HG02870 (cell line): ENCODE measurements around the gene SLC9A4.

Experiments used
- ATAC-seq: cut with Tn5 transposase; IDR thresholded peaks from one replicate; pipeline ENCODE4 v1.9.1; 2021; ENCODE audit warnings: mild to moderate bottlenecking, moderate library complexity; ENCODE audit not compliant: unreplicated experiment

Gene SLC9A4

DNA sequence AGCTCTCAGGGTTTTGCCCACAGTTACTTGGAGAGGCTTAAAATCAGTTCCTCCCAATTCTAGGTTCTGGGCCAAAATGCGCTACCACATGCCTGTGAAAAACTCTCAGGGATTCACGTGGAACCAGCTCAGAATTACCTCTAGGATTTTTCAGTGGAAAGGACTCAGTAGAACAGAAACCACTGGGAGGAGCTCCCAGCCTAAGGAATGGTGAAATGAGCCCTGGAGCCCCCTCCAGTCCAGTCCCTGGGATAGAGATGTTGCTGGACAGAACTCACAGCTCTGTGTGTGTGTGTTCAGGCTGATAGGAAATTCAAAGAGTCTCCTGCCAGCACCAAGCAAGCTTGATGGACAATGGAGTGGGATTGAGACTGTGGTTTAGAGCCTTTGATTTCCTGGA is 21.1 kb upstream of the SLC9A4 start:
- no peak for ATAC-seq

DNA sequence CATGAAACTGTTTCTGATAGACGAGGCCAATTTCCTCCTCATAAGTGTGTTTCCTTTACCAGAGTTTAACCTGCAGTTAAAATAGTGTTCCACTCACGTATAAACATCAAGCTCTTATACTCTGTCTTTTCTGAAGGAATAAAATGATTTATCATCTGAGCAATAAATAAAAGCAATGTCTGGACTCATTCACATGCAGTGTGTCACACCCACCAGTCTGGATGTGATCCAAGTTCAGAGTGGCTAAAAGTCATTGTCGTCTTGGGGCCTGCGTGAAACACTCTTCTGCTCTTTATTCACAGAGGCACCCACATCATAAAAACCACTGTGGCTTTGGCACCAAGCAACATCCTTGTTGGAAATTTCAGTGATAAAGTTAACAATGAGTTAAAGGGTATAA is 19.5 kb upstream of the SLC9A4 start:
- ATAC-seq, result no peak

DNA sequence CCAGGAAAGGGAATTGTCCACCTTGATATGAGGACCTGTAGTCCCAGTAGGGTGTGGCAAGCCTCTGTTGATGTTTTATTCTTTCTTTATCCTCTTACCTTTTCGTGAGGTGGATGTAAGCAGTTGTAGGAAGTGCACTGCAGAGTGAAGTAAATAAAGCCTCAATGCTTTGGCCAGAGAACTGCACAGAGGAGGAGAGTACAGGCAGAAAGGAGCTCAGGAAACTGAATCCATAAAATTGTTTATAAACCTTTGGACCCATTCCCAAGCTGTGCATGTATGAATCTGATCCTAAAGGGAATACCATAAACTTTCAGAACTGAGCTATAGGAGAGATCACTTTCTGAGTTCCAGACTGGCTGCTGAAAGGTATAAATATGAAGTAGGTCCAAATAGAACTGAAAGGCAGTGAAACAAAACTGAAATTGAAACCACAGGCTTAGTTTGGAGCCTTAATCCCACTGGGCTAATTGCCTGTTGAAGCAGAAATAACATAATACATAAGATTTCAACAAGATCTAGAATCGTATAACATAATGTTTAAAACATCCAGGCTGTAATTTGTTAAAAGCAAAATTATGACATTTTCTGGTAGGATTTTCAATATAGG is 17.9 kb upstream of the SLC9A4 start:
- ATAC-seq, result no peak

DNA sequence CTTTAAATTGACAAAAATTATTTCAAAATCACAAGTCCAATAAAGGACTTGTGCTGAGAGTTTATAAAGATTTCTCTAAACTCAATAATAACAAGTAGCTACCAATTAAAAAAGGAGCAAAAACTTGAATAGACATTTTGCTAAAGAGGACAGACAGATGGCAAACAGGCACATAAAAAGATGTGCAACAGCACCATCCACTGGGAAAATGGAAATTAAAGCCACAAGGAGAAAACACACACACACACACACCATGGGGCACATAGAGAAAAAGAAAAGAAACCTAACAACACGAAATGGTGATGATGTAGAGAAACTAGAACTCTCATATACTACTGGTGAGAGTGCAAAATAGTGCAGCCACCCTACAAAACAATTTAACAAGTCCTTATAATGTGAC is 12.6 kb upstream of the SLC9A4 start:
- no peak for ATAC-seq

DNA sequence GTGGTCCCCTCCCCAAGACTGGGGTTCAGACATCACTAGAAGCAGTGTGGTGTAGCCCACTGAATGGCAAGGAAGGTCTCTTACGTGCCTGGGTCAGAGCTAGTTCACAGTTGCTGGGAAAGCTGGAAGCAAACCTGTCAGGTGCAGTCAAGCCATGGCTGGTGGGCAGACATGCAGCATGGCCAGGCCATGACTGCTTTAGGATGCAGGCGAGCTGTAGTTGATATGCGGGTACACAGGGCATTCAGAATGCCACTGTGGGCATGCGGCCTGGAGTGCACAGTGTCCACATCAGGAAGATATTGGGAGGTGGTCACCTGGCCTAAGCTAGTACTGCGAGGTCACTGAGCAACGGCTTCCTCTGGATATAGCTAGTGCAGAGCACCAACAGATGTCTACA is 11.8 kb upstream of the SLC9A4 start:
- no peak for ATAC-seq

DNA sequence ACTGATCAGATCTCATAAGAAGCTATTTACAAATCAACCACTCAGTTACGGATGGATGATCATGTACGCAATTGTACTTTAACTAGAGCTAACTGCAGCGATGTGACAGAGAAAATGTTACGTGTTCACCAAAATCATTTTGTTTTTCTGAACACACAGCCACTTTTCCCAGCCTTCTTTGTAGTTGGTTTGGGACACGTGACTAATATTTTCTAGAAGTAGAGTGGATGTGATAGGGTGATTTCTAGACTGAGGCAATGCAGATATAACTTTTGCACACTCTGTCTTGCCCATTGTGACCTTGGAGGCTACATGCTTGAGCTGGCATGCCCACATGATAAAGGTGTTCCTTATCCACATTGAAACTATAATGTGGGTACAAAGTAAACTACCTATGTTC is 9.9 kb upstream of the SLC9A4 start:
- ATAC-seq, result no peak

DNA sequence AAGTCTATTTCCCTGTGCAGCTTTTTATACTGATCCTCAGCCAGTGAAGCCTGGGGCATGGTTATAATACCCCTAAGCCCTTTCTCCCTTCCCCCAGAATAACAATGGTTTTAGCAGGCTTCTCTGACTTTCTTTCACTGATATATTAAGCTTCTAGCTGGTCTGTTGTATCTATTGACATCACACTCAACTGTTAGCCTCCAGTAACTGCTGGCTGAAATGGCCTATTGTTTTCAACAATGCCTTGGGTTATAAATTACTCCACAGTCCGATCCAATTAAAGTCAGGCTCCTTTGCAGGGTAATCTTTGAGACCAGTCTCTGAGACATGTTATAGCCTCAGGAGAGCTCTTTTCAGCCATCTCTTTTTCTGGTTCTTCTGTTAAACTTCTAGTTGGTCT is 2.9 kb upstream of the SLC9A4 start:
- no peak for ATAC-seq

DNA sequence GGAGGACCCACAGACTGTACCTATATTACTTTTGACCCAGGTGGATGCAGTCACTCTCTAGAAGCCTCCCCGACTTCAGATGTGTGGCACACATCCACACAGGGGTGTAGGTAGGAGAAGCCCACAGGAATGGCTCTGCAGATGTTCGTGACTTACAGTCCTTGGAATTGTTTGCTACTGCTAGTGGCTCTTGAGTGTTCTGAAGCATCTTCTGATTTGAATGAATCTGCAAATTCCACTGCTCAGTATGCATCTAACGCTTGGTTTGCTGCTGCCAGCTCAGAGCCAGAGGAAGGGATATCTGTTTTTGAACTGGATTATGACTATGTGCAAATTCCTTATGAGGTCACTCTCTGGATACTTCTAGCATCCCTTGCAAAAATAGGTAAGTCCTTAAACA is 605 bp downstream of the SLC9A4 start:
- ATAC-seq, result no peak

DNA sequence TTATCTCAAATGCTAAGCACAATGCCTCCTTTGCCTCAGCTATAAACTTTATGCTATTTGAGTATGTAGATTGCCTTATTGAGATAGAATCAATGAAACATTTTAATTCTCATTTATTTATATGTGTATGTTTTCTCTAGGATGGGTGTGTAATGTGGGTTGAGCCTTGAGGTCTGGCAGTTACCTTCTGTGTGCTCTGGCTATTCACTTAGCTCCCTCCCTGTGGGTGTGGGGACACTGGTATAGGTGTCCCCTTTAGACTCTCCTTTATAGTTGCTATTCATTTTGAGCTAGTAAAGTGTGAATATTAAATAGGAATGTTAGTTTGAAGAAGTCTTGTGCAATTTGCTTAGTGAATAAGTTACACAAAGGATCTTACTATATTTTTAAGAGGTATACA is 1.8 kb downstream of the SLC9A4 start:
- ATAC-seq, result no peak

DNA sequence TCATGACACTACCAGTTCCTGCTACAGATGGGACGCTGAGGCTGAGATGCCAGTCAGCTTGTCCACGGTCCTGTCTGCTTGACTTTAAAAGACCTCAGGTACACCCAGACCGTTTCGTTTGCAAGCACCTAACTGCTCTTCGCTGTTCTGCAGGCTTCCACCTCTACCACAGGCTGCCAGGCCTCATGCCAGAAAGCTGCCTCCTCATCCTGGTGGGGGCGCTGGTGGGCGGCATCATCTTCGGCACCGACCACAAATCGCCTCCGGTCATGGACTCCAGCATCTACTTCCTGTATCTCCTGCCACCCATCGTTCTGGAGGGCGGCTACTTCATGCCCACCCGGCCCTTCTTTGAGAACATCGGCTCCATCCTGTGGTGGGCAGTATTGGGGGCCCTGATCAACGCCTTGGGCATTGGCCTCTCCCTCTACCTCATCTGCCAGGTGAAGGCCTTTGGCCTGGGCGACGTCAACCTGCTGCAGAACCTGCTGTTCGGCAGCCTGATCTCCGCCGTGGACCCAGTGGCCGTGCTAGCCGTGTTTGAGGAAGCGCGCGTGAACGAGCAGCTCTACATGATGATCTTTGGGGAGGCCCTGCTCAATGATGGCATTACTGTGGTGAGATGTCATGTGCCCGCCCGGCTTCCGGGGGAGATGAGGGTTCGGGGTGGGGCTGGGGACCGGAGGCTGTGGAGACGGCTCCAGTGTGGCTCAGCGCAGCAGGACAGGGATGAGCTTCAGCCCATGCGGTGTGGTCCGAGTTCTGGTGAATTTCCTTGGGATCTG is 5.9 kb downstream of the SLC9A4 start:
- no peak for ATAC-seq

DNA sequence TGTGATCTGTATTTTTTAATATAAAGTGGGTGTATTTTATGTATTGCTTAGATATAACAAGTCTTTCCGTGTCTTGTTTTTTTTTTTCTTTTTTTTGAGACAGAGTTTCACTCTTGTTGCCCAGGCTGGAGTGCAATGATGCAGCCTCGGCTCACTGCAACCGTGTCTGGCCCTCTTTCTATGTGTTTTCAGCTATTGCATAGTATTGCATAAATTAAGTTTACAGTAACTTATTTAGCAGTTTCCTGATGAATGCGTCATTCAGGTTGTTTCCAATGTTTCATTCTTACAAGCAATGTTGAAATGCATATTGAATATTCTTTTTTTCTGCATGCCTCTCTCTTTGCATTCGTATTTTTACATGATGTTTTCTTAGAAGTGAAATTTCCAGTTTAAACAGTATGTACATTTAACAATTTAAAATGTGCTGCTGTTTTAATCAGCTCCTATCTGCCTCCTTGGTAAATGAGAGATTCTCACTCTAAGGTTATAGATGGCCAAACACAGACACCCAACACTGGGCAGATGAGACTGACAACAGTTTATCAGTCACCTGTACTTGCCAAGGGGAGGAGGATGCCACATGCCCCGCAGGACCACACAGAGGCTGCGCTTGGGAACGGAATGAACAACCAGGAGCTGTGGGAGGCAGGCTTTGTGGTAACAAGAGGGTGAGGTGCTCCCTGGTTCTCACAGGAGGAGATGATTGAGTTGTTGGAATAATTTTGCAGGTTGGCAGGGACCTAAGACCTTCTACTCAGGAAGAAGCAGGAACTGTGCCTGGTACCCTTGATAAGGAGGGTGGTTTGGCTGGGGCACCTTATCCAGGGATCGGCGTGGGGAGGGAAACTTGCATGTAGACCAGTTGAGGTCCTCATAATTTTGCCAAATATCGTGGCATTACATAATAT is 7.5 kb downstream of the SLC9A4 start:
- ATAC-seq, result no peak

DNA sequence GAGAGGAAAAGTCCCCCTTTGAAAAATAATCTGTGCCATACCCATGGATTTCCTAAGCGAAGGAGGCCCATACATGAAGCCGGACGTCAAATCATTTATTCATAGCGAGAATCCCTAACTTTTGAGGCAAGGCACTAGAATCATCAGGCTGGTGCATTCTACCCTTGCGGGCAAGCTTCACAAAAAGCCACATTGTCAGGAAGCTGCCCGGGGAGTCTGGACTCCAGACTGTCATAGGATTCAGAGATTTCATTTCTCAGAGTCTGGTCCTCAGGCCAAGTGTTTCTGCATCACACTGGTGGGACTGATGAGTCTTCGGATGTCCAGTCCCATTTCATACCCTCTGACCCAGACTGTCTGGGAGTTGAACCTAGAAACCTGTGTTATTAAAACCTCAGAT is 8.9 kb downstream of the SLC9A4 start:
- ATAC-seq, result no peak

DNA sequence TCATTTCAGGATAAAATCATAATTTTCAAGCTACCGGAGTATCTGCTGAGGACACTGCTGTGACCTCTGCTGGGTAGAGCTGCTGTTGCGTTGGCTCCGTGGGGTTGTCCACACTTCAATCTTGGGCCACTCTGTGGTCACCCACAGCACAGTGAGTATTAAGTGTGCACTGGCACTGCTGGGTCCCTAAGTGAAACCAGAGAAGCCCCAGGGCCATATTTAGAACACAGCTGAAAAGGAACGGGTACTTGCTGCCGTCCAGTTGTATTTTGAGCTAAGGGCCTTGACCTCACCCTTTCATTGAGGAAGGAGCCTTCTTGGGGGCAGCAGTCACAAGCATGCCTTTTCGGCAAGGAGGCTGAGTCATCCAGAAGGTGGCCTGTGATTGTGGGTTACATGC is 10.1 kb downstream of the SLC9A4 start:
- ATAC-seq, result no peak

DNA sequence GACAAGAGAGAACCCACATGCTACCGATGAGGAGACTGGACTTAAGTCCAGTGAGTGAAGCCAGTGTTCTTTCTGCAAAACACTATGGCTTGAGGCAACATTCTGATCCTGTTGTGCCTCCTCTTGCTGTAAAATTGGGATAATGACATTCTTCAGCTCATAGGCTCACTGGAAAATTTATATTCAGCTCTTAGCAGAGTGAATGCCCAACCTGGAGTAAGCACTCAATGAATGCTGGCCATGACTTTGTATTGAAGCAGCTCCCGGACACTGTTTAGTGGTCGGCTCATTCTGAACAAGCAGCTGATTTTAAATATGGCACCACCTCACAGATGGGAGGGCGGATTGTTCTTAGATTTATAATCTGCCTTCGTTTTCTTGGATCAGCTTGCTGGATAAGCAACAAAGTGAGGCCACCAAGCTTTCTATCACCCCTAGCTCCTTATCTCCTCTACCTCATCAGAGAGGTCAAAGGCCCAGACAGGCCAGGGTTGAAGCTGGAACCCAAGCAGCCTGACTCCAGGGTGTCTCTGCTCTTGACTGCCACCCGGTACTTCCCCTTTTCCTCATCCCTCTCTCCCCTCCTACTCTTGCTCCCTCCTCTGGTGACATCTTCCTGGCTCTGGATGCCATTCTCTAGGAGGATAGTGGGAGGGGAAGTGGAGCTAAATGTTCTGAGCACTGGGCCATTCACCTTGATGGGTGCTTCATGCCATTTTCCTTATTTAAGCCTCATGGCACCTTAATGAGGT is 11.5 kb downstream of the SLC9A4 start:
- ATAC-seq, result no peak

DNA sequence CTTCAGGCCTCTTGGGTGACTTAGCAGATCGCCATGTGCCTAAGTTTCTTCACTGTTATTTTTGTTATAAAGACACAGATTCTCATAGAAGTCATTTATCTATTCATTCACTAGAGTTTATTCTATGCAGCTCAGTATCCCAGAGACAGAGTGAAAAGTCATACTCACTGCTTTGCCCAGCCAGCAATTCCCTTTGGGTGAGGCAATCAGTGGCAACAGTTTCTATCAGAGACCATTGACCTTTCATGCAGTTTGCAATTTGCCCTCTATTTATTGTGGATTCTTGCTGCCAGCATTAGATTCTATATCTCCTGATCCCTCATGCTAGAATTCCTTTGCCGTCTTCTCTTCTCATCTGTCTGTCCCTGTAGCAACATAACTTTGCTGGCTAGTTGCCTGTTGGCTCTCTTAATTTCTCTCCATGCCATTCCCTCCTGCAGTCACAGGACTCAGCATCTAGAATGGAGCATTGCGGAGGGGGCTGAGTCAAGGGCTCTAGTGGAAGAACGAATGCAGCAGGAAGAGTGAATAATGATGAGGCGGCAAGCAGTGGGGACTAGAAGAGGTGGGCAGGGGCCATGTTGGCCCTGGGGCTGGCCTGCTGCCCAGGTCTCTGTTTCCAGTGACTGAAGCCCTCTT is 12.2 kb downstream of the SLC9A4 start:
- no peak for ATAC-seq

DNA sequence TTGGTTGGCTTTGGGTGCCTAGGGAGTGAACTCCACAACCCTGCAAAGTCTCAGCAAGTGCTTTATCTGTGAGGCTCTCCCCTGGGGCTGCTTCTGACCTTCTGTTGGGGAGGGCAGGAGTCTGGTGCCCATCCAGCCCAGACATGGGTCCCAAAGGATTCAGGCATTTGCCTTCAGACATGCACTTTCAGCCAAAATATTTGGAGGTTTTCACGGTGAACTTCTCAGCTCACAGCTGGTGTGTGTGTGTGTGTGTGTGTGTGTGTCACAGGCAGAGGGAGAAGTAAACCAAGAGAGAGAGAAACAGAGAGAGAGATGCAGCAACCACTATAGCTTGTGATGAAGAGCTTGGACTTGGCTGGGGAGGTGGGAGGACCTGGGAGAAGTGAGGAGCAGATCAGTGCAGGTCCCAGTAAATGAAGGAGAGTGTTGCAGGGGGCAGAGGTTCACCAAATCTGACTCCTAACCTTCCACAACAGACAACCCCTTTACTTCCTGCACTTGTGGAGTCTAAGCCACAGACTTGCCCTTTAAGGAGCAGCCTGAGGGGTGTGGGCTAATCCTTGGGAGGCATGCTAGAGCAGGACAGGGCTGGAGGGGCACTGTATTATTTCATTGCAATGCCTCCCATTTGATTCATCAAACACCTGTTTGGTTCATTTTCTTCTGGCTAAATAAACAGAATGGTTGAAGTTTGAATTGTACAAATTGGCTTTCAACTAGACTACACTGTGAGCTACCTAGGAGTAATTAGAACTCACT is 14.1 kb downstream of the SLC9A4 start:
- no peak for ATAC-seq

DNA sequence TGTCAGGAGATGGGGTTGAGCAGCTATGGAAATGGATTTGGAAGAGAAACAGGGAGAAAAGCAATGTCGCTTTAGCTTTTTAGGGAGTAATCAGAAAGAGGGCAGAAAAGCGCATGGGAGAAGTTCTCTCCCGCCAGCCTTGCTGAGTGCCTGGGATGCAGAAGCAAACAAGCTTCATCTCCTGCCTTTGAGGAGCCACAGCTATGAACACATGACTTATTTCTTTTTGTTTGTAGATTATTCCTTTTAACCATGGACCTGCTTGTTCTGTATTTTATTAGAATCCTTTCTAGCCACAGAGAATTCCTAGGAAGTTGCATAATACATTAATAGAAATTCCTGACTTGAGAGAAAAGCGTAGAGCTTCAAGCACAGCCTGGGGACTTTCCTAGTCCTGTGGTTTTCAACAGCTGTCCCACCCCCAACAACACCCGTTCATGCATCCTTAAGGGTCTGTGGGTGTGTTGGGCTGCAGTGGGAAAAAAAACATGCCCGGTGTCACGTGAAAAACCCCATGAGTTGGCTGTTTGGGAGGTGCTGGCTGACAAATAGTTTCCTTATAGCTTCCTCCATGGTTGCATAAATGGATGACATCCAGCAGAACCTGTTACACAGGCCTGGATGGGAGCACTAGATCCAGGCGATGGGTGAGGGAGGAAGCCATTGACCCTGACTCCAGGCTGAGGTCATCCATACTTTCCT is 14.9 kb downstream of the SLC9A4 start:
- no peak for ATAC-seq

DNA sequence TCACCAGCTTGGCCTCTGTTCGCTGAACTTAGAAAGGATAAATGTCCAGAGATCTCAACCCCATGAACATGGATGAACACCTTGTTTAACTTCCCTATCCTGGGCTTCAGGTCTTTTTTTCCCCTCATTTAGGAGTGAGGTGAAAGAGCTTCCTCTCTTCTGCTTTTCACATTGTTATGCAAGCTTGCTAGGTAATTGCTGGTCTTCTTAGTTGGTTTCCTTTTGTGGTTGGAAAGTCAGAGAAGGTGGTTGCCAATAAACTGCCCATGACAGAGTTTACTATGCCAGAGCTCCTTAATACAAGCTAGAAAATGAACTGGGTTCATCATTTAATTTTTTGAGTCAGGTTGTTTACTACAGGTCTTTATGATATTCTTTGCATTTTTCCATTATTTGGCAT is 16.6 kb downstream of the SLC9A4 start:
- no peak for ATAC-seq

DNA sequence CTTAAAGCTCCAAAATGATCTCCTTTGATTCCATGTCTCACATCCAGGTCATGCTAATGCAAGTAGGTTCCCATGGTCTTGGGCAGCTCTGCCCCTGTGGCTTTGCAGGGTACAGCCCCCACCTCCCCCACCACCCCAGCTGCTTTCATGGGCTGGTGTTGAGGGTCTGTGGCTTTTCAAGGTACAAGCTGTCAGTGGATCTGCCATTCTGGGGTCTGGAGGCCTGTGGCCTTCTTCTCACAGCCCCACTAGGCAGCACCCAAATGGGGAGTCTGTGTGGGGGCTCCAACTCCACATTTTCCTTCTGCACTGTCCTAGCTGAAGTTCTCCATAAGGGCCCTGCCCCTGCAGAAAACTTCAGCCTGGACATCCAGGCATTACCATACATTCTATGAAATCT is 19.0 kb downstream of the SLC9A4 start:
- ATAC-seq, result no peak
